HT-29 (cell line): ENCODE data around the gene CASKIN2. TPM values are rescaled to one million over a fixed set of nuclear protein-coding genes. Genes with fewer than 3 reads are reported as not detected.
A peak's percentile ranks its signal among the peaks of the same experiment; 100 is the strongest.

Experiments
- DNase-seq: peaks from one replicate; pipeline ENCODE4 v3.0.0-alpha.2; 2015; ENCODE audit warnings: low spot score
- total RNA-seq: library from RNA; depleted of rRNA; stranded (reverse); fragments of >200 nt; shearing (Covaris generic); gene quantifications from 2 replicates; pipeline ENCODE4 v1.2.3, GENCODE V29; 2014

Gene CASKIN2
- total RNA-seq, 1 experiment from 2014 or later: 12.3 TPM

GRCh38 chr17:75547091-75547490 is 31.8 kb upstream of the CASKIN2 start:
- no peak for DNase-seq

- DNase-seq: no peak
These were observed 30.8 kb upstream of the CASKIN2 start for GRCh38 chr17:75546181-75546580.

- no peak for DNase-seq
These were observed 28.9 kb upstream of the CASKIN2 start for GRCh38 chr17:75544250-75544649.

DNA sequence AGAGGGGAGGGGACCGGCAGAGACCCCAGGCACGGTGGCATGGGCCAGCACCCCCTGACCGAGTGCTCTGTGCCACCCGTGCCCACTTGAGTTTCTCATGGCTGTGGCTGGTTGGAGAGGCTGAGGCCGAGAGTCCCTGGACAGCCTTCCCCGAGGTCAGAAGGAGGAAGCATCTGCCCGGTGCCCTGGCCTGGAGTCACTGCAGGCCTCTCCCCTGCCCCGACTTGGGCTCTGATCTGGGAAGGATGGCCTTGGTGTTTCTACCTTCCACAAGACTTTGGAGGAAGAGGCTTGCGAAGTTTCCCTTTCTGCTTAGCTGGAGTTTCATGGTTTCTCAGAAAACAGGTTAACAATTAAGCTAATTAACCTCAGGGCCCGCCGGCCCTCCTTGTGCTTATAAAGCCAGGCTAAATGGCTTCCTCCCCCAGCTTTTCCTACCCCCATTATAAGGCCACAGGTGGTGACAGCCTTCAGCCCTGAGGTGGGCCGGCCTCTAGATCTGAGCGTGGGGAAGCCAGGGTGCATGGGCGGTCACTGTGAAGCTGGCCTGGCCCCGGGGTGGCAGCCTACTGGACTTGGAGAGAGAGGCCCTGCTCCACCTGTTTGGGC is 27.5 kb upstream of the CASKIN2 start:
- no peak for DNase-seq

DNA sequence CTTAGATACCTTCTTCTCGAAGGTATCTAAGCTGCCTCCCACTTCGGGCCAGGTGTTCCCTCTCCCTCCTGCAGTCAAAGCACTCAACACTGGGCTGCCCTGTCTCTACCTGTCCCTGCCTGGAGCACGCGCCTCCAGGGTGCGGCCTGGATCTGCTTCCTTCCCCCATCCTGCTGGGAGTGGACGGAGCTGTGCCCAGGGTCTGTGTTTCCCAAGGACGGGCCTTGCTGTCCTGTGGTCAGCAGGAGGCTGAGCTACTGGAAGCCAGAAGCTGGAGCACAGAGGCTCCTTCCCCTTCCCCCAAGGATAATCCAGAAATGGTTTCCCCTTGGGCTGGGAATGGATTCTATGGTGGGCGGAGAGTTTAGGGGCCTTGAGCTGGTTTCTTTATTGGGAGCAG is 26.9 kb upstream of the CASKIN2 start:
- no peak for DNase-seq

DNA sequence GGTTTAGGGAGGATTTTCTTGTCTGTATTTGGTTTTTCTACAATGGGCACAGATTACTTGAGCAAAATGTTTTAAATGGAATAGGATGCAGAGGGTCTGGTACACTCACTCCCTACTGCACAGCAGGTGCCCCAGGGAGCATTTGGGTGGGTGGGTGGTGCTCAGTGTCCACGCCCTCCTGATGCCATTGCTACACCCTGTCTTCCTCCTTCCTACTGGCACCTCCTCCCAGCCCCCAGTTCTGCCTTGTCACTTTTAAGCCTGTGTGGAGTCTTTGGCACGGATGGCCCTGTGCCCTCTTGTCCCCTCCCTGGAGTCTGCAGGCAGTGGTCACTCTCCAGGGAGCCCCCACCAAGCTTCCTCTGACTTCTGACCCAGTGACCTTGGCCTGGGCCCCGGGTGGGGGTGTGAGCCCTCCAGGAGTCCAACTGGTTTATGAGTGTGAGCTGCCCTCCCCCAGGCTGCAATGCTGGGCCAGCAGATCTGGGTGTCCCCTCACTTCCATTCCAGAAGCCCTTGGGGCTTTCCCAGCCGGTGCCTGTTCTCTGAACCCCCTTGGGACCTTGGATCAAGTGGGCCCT is 25.7 kb upstream of the CASKIN2 start:
- no peak for DNase-seq

GRCh38 chr17:75539967-75540729 is 24.8 kb upstream of the CASKIN2 start:
- DNase-seq: no peak

GRCh38 chr17:75536366-75536765 is 21.0 kb upstream of the CASKIN2 start:
- no peak for DNase-seq

GRCh38 chr17:75535871-75536270 is 20.5 kb upstream of the CASKIN2 start:
- no peak for DNase-seq

- no peak for DNase-seq
These were observed 19.8 kb upstream of the CASKIN2 start for GRCh38 chr17:75535119-75535537.

DNA sequence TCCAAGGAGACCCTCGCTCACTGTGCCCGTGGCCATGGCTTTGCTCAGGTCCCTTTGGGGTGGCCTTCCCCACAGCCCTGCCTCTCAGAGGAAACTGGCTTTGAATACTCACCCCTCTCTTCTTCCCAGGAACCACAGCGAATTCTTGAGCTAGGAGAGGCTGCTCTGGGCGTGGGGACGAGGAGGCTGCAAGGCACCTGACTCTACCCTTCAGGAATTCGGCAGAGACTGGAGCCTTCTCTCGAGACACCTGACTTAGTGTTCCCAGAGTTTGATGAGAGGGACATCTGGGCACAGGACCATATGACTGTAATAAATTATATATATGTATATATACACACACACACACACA is 16.4 kb upstream of the CASKIN2 start:
- no peak for DNase-seq

GRCh38 chr17:75530837-75531720 is 15.7 kb upstream of the CASKIN2 start:
- no peak for DNase-seq

- peak; percentile 52 for DNase-seq
These were observed 11.4 kb upstream of the CASKIN2 start for GRCh38 chr17:75526555-75527270.

GRCh38 chr17:75525806-75526554 is 10.6 kb upstream of the CASKIN2 start:
- peak; percentile 66 for DNase-seq

- peak; percentile 94 for DNase-seq
These were observed 9.9 kb upstream of the CASKIN2 start, which contains the start of gene LLGL2 for GRCh38 chr17:75524970-75525805. Gene LLGL2 (plus strand): TSS chr17:75525697. CDS start chr17:75543427, 17,730 bp downstream.

DNA sequence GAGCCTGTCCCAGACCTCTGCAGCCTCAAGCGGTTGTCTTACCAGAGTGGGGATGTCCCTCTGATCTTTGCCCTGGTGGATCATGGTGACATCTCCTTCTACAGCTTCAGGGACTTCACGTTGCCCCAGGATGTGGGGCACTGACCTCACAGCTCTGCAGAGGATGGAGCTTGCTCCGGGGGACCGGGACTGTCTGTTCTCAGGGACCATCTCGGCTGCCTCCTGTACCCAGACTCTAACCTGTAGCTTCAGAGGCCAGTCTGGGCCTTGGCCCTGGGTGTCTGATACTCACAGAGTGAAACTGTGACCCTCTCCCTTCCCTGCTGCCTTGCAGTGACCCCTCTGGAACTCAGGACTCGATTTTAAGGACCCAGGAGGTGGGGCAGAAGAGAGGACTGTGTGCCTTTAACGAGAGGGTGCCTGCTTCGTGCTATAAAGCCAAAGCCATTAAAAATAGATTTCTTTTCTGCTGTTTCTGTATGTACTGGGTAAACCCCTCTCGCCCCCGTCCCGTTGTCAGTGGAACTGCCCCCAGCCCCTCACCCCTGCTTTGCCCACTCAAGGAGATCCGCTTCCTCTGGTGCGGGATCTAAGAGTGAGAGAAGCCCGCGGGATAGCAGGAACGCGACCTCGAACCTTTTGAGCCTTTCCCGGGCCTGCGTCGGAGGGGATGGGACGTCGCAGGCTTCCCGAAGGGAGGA is 9.1 kb upstream of the CASKIN2 start:
- no peak for DNase-seq

DNA sequence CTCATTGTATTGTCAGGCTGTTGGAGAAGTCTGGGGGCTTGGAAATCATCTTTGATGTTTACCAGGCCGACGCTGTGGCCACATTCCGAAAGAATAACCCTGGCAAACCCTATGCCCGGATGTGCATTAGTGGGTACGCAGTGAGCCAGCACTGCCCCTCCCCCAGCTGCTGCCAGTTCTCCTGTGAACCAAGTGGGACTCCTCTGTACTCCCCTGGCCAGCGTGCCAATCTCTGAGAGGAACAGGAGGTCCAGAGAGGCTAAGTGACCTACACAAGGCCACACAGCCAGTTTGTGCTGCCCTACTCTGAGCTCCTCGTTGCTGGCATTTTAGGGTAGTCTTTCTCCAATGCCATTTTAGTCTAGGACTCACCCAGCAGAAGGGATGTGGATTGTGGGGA is 8.3 kb upstream of the CASKIN2 start:
- no peak for DNase-seq

GRCh38 chr17:75521951-75522727 is 6.8 kb upstream of the CASKIN2 start:
- DNase-seq: no peak
